Osteocyte (in vitro differentiated cells): ENCODE data around the gene PSD4. TPM values are rescaled to one million over a fixed set of nuclear protein-coding genes. Genes with fewer than 3 reads are reported as not detected.

Experiments
- DNase-seq: peaks from one replicate; pipeline ENCODE4 v3.0.0; 2021; ENCODE audit warnings: mixed read lengths; ENCODE audit not compliant: unreplicated experiment; ENCODE audit errors: extremely low spot score
- H3K27ac Mint-ChIP-seq: one replicate; pipeline ENCODE4 v1.8.0; 2021; ENCODE audit warnings: mild to moderate bottlenecking, mixed read lengths; ENCODE audit not compliant: unreplicated experiment
- H3K27me3 Mint-ChIP-seq: one replicate; pipeline ENCODE4 v1.8.0; 2021; ENCODE audit warnings: mixed read lengths; ENCODE audit not compliant: unreplicated experiment
- H3K36me3 Mint-ChIP-seq: one replicate; pipeline ENCODE4 v1.8.0; 2021; ENCODE audit warnings: mixed read lengths; ENCODE audit not compliant: unreplicated experiment
- H3K4me1 Mint-ChIP-seq: one replicate; pipeline ENCODE4 v1.8.0; 2021; ENCODE audit warnings: mixed read lengths; ENCODE audit not compliant: unreplicated experiment
- H3K4me3 Mint-ChIP-seq: one replicate; pipeline ENCODE4 v1.8.0; 2021; ENCODE audit warnings: mild to moderate bottlenecking, moderate library complexity, mixed read lengths; ENCODE audit not compliant: unreplicated experiment
- H3K9me3 Mint-ChIP-seq: one replicate; pipeline ENCODE4 v1.8.0; 2021; ENCODE audit warnings: mixed read lengths; ENCODE audit not compliant: unreplicated experiment
- total RNA-seq: library from RNA; stranded (reverse); gene quantifications from 2 replicates; pipeline ENCODE4 v1.2.1, GENCODE V29; 2021
- TF ChIP-seq, protein P1 (sequence below): fragments of 200-600 bp; sonication (generic); IDR thresholded peaks from 2 replicates; pipeline ENCODE4 v1.5.0; 2021; ENCODE audit warnings: antibody characterized with exemption, mild to moderate bottlenecking, moderate library complexity

Gene PSD4
- total RNA-seq, 1 donor from 2014 or later = 8.9 TPM

DNA sequence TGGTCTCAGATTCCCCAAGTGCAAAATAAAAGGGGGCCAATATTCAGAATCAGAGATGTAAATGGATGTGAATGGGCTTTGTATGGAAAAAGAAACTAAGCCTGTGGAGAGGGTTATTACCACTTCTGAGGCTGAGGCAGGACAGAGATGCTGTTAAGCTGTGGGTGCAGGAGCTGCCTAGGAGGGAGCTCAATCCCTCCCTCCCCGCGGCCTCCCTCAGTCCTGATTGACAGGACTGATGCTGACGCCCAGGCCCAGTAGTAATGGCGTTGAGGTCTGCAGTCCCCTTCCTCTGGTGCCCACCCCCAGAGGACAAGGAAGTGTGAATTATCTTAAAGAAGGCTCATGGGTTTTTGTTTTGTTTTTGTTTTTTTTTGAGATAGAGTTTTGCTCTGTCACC is 40.4 kb downstream of the PSD4 start:
- no peak for DNase-seq
- no peak overlapping the region for H3K4me3 Mint-ChIP-seq
- TF ChIP-seq, protein P1, sequence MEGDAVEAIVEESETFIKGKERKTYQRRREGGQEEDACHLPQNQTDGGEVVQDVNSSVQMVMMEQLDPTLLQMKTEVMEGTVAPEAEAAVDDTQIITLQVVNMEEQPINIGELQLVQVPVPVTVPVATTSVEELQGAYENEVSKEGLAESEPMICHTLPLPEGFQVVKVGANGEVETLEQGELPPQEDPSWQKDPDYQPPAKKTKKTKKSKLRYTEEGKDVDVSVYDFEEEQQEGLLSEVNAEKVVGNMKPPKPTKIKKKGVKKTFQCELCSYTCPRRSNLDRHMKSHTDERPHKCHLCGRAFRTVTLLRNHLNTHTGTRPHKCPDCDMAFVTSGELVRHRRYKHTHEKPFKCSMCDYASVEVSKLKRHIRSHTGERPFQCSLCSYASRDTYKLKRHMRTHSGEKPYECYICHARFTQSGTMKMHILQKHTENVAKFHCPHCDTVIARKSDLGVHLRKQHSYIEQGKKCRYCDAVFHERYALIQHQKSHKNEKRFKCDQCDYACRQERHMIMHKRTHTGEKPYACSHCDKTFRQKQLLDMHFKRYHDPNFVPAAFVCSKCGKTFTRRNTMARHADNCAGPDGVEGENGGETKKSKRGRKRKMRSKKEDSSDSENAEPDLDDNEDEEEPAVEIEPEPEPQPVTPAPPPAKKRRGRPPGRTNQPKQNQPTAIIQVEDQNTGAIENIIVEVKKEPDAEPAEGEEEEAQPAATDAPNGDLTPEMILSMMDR = no peak
- H3K27ac Mint-ChIP-seq = peak overlapping the region; percentile 50
- no peaks in the 10 kb centered on the region for H3K27me3 Mint-ChIP-seq
- H3K4me1 Mint-ChIP-seq = peaks cover 86% of the 10 kb centered on the region
- H3K36me3 Mint-ChIP-seq = no peaks in the 10 kb centered on the region
- no peaks in the 10 kb centered on the region for H3K9me3 Mint-ChIP-seq

DNA sequence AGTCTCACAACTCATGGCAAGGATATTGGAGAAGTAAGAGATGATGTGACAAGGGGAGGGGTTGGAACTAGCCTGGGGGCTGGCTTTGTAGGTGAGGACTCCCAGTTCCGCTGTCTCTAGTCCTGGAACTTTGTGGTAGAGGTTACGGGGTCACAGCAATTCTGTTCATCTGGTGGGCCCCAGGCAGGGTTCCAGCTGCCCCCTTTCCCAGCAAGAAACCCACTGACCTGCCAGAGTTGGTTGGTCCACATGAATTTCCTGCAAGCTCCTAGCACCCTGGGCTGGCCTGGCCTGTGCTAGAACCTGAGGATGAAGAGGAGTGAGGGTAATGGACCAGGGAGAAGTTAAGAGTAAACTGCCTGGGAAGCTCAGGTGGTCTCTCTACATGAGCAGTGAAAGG is 41.3 kb downstream of the PSD4 start:
- TF ChIP-seq, protein P1 = no peak
- Mint-ChIP-seq H3K27ac (peak overlapping the region; percentile 16), H3K4me1 (peaks cover 89% of the 10 kb centered on the region), H3K27me3 (no peaks in the 10 kb centered on the region), H3K9me3 (no peaks in the 10 kb centered on the region), H3K36me3 (no peaks in the 10 kb centered on the region), H3K4me3 (no peak overlapping the region)
- DNase-seq = no peak

DNA sequence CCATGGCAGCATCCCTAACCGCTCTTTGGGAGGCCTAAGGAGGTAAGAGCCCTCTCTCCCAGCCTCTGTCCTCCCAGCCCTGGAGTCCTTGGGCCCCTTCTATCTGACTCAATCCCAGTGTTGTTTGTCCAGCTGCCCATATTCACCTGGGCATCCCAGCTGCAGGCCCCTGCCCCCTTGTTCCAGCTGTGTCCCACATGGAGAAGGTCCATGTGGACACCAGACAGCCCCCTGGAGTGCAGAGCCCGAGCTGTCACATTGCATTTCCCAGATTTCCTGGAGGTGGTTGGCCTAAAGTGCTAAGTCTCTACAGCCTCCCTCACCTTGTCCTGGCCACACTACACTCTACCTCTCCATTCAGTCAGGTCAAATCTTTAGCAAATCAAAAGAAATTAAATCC is 42.5 kb downstream of the PSD4 start:
- no peak for DNase-seq
- Mint-ChIP-seq H3K4me1 (peaks cover 85% of the 10 kb centered on the region), H3K27ac (peak overlapping the region; percentile 93), H3K36me3 (no peaks in the 10 kb centered on the region), H3K27me3 (no peaks in the 10 kb centered on the region), H3K9me3 (no peaks in the 10 kb centered on the region), H3K4me3 (no peak overlapping the region)
- TF ChIP-seq, protein P1 = no peak

DNA sequence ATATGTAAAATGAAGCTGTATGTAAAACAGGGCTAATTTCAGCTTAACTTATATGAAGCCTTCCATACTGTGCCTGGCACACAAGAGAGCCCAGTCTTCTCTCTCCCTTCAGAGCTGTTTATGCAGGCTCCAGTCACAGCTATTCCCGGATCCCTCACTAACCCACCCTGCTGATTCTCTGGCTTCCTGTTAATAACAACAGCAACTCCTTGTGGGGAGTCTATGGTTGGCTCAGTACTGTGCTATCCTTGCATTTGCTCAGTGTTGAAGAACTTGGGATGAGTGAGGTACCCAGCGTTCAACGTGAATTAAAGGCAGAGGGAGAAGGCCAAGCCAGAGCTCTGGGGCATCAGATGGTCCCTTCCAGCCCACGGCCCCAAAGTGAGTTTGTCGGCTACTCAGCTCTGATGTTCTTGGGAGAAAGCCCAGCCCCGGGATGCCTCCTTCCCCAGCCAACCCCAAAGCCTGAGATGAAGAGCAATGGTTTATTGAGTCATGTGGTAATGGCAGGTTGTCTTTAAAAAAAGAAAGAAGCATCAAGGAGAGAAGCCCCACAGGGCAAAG is 43.2 kb downstream of the PSD4 start:
- Mint-ChIP-seq H3K4me3 (no peak overlapping the region), H3K27ac (peak overlapping the region; percentile 93), H3K4me1 (peaks cover 78% of the 10 kb centered on the region), H3K9me3 (no peaks in the 10 kb centered on the region), H3K27me3 (no peaks in the 10 kb centered on the region), H3K36me3 (no peaks in the 10 kb centered on the region)
- no peak for DNase-seq
- TF ChIP-seq, protein P1 = no peak

DNA sequence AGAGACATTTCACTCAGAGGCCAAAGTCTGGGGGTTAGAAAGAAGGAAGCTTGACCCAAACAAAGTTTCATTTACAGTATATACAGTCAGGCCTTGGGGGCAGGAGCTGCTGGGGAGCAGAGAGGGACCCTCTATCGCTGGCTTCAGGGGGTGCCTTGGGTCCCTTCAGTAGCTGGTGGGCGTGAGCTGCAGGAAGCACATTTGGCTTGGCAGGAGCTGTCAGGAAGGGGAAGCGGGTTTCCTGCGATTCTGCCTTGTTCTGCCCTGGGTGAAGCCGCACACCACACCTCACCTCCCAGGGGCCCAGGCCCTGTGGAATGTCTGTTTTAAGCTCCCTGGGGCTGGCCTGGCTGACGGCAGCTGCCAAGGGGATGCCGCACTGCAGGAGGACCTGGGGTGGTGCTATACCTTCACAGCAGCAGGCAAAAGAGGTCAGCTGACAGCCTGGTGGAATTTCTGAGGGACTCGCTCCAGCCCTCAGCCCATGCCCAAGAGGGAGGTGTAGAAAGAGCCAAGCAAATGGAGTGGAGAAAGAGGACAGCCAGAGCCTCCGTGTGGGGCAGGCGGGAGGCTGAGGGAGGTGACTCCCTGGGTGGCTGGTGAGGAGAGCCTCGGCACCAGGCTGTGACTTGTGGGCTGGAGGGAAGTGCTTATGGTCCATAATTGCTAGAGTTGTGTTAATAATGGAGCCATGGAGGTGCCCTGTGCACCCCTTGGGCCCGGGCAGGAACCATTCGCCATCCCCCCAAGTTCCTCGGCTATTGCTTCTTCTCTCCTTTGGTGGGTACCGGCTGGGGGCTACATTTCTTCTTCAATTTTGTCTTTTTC is 43.9 kb downstream of the PSD4 start:
- Mint-ChIP-seq H3K27me3 (no peaks in the 10 kb centered on the region), H3K36me3 (no peaks in the 10 kb centered on the region), H3K9me3 (no peaks in the 10 kb centered on the region), H3K27ac (peak overlapping the region; percentile 93), H3K4me1 (peaks cover 71% of the 10 kb centered on the region), H3K4me3 (no peak overlapping the region)
- TF ChIP-seq, protein P1 = no peak
- DNase-seq = no peak
